ENCODE data around the gene PCSK4. TPM values are rescaled to one million over a fixed set of nuclear protein-coding genes. Genes with fewer than 3 reads are reported as not detected.

Gene PCSK4
- total RNA-seq, 1 experiment from 2014 or later, result 0.34 TPM

DNA sequence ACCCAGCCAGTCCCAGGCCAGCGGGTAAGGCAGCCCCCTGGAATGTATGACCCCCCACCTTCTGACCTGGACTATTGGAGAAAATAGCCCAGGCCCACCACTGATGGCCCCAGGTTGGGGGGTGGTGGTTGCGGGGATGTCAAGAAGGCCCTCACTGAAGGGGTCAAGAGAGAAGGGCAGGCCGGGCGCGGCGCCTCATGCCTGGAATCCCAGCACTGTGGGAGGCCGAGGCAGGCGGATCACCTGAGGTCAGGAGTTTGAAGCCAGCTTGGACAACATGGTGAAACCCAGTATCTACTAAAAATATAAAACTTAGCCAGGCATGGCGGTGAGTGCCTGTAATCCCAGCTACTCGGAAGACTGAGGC is 24.1 kb upstream of the PCSK4 start:
- Histone ChIP-seq H3K36me3 (no peaks in the 10 kb centered on the region), H3K9me3 (replicated peaks) (peaks cover 2% of the 10 kb centered on the region; the same call in 1 of the 2 replicates), H3K27me3 (replicated peaks) (no peaks in the 10 kb centered on the region; the same call in none of the 2 replicates), H3K4me1 (replicated peaks) (peaks cover 17% of the 10 kb centered on the region), H3K4me3 (no peak overlapping the region), H3K27ac (no peak overlapping the region)
- DNase-seq (ENCODE audit: low read depth in 1 of 2, low spot score in 2 of 2), result no peak

DNA sequence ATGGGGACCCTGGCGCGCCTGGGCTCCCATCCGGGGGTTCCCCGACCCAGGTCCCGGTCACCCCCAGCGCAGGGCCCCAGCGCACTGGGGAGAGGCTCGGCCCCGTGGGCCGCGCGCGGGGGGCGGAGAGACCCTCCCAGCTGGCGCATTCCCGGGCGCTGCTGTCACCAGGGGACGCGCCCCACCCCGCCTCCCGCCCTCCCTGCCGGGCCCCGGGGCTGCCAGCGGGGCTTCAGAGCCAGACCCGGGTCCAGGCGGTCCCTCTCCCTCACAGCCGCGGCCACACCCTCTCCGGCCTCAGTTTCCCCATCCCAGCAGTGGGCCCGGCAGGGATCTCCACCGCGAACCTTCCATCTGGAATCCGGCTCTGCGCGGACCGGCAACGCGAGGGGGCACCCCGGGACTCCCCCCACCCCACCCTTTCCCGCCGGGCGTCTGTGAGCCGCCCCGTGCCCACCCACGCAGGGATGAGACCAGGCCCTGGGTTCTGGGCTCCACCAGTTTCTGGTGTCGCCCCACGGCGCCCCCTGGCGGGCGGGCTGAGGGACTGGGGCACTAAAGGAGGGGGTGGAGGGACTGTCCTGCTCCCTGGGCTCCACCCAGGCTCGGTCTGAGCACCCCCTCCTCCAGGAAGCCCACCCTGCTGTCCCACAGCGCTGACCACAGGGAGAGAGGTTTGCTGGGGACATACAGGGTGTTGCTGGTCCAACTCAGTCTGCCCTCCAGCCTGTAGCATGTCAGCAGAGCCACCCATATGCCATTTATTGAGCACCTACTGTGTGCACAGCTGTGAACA is 23.5 kb upstream of the PCSK4 start:
- Histone ChIP-seq H3K9me3 (replicated peaks) (peaks cover 2% of the 10 kb centered on the region; the same call in 1 of the 2 replicates), H3K27ac (peak overlapping the region; percentile 84), H3K4me3 (peak overlapping the region; percentile 64), H3K27me3 (replicated peaks) (no peaks in the 10 kb centered on the region; the same call in none of the 2 replicates), H3K4me1 (replicated peaks) (peaks cover 17% of the 10 kb centered on the region), H3K36me3 (no peaks in the 10 kb centered on the region)
- peak; percentile 48 to 80 for DNase-seq (ENCODE audit: low read depth in 1 of 2, low spot score in 2 of 2)

DNA sequence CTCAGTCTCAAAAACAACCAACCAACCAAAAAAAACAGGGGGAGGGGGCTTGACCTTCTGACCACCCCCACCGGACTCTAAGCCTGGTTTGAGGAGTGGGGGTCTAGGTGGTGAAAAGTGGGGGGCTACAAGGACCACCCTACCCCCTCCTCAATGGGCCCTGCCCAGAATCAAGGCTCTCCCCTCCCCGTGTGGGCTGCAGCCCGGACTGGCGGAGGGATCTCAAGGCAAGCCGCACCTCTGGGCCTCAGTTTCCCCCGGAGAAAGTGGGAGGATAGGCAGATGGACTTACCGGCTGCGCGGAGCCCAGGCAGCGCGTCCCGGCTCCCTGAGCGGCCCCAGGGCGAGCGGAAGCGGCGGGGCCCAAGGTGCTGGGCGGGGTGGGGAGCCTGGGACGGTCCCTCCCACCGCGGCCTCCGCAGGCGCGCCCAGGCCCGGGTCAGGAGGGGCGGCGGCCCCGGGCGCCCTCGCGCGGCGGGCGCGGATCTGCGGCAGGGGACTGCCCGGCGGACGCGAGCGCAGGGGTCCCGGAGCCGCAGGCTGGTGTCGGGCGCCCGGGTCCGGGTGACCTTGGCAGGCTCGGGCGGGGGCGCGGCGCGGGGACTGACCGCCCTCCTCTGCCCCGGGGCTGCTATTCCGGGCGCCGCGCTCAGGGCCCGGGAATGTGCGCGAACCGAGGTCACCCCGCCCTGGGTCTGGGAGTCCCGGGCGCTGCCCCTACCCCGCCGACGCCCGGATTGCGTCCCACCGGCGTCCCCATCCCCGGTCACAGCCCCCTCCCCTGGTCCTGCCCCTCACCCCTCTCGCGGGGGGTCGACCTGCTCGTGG is 22.7 kb upstream of the PCSK4 start, which contains the start of gene ADAMTSL5:
Gene ADAMTSL5, minus strand, starts transcription at position 349 of the 828 bp plus-strand sequence. CDS start 2,076 bp downstream, outside the sequence.
- peak within 1 kb of the TSS; percentile 84 for H3K27ac ChIP-seq
- H3K4me3 ChIP-seq, result peak within 1 kb of the TSS; percentile 64
- H3K36me3 ChIP-seq, result no peaks in the 10 kb centered on the region
- peaks cover 5% of the 10 kb centered on the region; the same call in 1 of the 2 replicates for H3K9me3 ChIP-seq (replicated peaks)
- H3K4me1 ChIP-seq (replicated peaks), result peaks cover 17% of the 10 kb centered on the region
- no peaks in the 10 kb centered on the region; the same call in 1 of the 2 replicates for H3K27me3 ChIP-seq (replicated peaks)
- DNase-seq (ENCODE audit: low read depth in 1 of 2, low spot score in 2 of 2), result peak; percentile 53 to 71

DNA sequence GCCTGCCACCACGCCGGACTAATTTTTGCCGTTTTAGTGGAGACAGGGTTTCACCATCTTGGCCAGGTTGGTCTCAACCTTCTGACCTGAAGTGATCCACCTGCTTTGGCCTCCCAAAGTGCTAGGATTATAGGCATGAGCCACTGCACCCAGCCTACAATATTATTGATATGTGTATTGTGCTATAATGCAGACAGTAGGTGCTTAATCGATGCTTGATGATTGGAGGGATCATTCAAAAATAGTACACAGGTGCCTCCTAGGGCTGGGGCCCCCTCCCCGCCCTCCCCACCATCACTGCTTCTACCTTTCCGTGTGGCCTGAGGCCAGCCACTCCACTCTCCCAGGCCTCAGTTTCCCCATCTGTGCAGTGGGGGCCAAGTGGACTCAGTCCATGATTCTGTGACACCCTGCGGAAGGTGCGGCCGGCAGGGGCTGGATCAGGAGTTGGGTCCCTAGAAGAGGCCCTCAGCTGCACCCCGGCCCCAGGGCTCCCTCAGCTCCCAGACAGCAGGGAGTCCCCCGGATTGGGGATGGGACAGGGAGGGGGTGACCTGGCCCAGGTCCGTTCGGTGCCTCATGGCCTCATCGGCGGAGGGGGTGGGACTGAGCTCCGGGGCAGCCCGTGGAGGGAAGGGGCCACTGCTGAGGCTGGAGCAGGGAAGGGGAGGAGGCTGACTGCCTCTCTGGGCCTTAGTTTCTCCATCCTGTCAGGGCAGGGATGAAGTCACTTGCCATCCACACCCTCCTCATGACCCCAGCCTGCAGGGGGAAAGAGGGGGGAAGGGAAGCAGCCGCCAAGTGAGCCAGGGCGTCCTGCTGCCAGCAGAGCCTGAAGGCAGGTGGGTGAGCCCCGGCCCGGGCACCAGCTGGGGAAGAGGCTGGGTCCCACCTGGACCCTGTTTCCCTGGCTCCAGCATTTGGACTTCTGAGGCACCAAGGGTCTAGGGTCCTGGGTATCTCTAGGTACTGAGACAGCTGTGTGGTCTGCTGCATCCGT is 21.5 kb upstream of the PCSK4 start:
- Histone ChIP-seq H3K9me3 (replicated peaks) (peaks cover 5% of the 10 kb centered on the region; the same call in 1 of the 2 replicates), H3K4me3 (no peak overlapping the region), H3K27me3 (replicated peaks) (no peaks in the 10 kb centered on the region; the same call in 1 of the 2 replicates), H3K4me1 (replicated peaks) (peaks cover 17% of the 10 kb centered on the region), H3K27ac (no peak overlapping the region), H3K36me3 (no peaks in the 10 kb centered on the region)
- no peak for DNase-seq (ENCODE audit: low read depth in 1 of 2, low spot score in 2 of 2)

DNA sequence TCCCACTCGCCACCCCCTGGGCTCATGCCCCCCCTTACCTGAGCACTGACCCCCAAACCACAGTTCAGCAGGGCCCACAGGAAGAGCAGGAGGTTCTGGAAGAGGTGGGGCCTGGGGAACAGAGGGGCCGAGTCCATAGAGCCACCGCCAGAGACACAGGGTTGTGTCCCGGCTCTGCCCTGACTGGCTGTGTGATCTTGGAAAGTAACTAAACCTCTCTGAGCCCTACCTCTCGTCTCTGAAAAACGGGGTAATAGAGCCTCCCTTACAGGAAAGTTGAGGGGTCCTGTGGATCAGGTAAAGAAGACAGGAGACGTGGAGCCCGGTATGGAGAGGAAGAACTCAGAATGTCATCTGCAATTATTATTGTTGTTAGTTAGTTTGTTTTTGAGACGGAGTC is 20.7 kb upstream of the PCSK4 start:
- no peak for DNase-seq (ENCODE audit: low read depth in 1 of 2, low spot score in 2 of 2)
- Histone ChIP-seq H3K36me3 (no peaks in the 10 kb centered on the region), H3K27ac (no peak overlapping the region), H3K4me3 (no peak overlapping the region), H3K27me3 (replicated peaks) (no peaks in the 10 kb centered on the region; the same call in 1 of the 2 replicates), H3K9me3 (replicated peaks) (peaks cover 5% of the 10 kb centered on the region; the same call in 1 of the 2 replicates), H3K4me1 (replicated peaks) (peaks cover 17% of the 10 kb centered on the region)

DNA sequence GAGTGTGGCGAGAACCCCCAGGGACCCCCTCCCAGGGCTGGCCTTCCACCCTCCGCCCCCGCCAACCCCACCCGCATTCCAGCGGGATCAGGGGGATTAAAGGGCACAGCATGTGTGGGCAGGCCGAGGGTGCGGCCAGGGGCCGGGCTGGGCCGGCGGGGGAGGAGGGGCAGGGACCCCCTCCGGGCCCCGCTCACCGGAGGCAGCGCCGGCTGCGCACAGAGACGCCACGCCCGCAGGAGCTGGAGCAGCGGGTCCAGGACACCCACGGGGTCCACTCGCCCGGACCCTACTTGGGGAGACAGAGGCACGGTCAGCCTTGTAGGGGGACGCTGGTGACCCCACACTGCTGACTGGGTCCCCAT is 20.3 kb upstream of the PCSK4 start:
- Histone ChIP-seq H3K27ac (no peak overlapping the region), H3K36me3 (no peaks in the 10 kb centered on the region), H3K4me1 (replicated peaks) (peaks cover 17% of the 10 kb centered on the region), H3K4me3 (no peak overlapping the region), H3K27me3 (replicated peaks) (no peaks in the 10 kb centered on the region; the same call in 1 of the 2 replicates), H3K9me3 (replicated peaks) (peaks cover 4% of the 10 kb centered on the region; the same call in 1 of the 2 replicates)
- no peak for DNase-seq (ENCODE audit: low read depth in 1 of 2, low spot score in 2 of 2)

DNA sequence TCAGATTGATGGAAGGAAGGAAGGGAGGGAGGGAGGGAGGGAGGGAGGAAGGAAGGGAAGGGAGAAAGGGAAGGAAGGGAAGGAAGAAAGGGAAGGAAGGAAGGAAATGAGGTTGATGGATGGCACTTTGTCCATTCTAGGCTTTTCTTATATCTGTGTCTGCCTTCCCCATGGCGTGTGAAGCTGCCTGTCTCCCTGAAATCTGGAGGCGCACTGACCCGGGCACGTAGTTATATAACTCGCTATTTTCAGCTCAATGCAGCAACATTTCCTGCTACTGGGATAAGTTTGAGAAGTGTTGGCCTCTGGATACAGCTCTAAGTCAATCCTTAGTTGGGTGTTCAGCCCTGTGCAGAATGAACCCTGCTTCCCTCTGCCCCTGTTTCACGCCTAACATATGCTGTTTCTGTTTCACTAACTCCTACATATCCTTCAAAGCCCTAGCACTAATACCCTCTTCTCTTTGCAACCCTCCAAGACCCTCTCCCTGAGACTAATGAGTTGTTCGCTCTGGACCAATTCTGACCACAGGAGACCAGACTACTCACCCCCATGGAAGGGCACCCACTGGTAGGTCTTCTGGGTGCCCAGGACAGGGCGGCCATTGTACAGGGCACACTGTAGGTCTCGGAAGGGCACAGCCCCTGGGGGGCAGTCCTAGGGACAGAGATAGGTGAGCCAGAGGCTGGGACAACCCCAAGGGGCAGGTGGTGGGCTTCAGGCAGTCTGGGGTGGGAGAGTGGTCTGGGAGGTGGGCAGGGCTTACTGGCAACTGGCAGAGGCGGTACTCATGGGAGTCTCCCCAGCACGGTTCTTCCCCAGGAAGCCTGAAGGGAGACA is 19.7 kb upstream of the PCSK4 start:
- H3K36me3 ChIP-seq, result no peaks in the 10 kb centered on the region
- DNase-seq (ENCODE audit: low read depth in 1 of 2, low spot score in 2 of 2), result no peak
- no peak overlapping the region for H3K4me3 ChIP-seq
- peaks cover 17% of the 10 kb centered on the region for H3K4me1 ChIP-seq (replicated peaks)
- no peak overlapping the region for H3K27ac ChIP-seq
- H3K9me3 ChIP-seq (replicated peaks), result peaks cover 4% of the 10 kb centered on the region; the same call in 1 of the 2 replicates
- peaks cover 3% of the 10 kb centered on the region for H3K27me3 ChIP-seq (replicated peaks)

DNA sequence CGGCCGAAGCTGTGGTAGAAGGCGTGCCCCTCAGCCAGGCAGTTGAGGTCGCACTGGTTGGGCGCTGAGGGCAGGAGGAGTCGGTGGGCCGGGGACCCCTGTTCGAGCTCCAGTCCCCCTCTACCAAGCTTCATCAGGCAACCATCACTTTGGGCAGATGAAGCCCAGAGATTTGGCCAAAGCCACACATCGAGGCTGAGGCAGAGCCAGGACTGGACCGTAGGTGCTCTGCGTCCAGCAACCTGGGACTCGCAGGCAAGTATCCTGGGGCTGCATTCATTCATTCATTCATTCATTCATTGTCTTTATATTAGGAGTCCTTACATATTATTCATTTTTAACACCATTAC is 18.3 kb upstream of the PCSK4 start:
- Histone ChIP-seq H3K36me3 (no peaks in the 10 kb centered on the region), H3K4me1 (replicated peaks) (peaks cover 12% of the 10 kb centered on the region), H3K4me3 (no peak overlapping the region), H3K9me3 (replicated peaks) (peaks cover 4% of the 10 kb centered on the region; the same call in 1 of the 2 replicates), H3K27ac (no peak overlapping the region), H3K27me3 (replicated peaks) (peaks cover 17% of the 10 kb centered on the region)
- no peak for DNase-seq (ENCODE audit: low read depth in 1 of 2, low spot score in 2 of 2)

DNA sequence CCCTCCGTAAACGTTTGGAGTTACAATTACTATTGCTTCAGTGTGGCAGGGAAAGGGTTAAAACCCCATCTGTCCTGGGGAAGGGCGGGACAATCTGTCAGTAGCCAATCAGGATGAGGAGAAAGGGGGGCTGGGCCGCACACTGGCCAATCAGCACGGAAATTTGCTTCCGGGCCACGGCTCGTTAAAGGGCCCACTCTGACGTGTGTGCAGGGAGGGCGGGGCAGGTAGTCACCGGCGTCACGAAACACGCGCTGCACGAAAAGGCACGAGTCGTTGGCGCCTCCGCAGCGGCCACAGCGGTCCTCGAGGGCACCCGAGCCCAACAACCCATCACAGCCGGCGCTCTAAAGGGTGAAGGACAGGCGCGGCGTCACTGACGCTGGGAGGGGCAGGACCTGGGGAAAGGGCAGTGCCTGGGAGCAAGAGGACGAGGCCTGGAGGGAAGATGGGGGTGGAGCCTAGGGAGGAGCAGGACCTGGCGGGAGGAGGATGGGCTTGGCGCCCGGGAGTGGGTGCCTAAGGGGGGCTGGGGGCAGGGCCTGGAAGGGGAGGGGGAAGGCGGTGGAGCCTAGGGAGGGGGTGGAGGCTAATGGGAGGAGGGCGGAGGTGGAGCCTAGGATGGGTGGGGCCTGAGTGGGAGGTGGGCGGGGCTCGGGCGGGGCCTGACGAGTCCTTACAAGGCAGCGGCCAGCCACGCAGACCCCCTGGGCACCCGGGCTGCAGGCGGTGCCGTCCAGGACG is 17.8 kb upstream of the PCSK4 start:
- Histone ChIP-seq H3K4me1 (replicated peaks) (peaks cover 12% of the 10 kb centered on the region), H3K27me3 (replicated peaks) (peaks cover 22% of the 10 kb centered on the region), H3K4me3 (peak overlapping the region; percentile 27), H3K27ac (no peak overlapping the region), H3K9me3 (replicated peaks) (peaks cover 4% of the 10 kb centered on the region; the same call in 1 of the 2 replicates), H3K36me3 (no peaks in the 10 kb centered on the region)
- peak; percentile 94 to 96 for DNase-seq (ENCODE audit: low read depth in 1 of 2, low spot score in 2 of 2)

DNA sequence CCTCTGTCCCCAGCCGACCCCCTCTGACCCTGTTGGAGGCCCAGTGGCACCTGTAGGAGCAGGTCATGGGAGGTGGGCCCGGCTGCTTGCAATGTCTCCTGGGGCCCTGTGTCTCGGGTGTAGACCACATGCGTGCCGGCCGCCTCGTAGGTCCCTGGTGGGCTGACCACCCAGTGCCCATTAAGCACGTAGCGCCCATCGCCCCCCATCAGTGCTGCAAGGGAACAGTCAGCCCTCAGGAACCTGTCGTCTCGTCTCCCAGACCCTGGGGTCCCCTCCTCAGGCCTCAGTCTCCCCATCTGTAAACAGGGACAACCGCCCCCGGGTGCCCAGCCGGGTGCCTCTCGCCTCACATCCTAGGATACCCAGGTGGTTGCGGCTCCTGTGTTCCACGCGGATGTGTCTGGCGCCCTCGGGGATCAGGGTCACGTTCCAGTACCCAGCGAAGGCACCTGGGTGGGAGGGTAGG is 17.1 kb upstream of the PCSK4 start:
- DNase-seq (ENCODE audit: low read depth in 1 of 2, low spot score in 2 of 2), result no peak
- no peak overlapping the region for H3K4me3 ChIP-seq
- H3K4me1 ChIP-seq (replicated peaks), result peaks cover 7% of the 10 kb centered on the region; the same call in 1 of the 2 replicates
- peaks cover 29% of the 10 kb centered on the region for H3K27me3 ChIP-seq (replicated peaks)
- H3K9me3 ChIP-seq (replicated peaks), result peaks cover 4% of the 10 kb centered on the region; the same call in 1 of the 2 replicates
- no peaks in the 10 kb centered on the region for H3K36me3 ChIP-seq
- H3K27ac ChIP-seq, result no peak overlapping the region

DNA sequence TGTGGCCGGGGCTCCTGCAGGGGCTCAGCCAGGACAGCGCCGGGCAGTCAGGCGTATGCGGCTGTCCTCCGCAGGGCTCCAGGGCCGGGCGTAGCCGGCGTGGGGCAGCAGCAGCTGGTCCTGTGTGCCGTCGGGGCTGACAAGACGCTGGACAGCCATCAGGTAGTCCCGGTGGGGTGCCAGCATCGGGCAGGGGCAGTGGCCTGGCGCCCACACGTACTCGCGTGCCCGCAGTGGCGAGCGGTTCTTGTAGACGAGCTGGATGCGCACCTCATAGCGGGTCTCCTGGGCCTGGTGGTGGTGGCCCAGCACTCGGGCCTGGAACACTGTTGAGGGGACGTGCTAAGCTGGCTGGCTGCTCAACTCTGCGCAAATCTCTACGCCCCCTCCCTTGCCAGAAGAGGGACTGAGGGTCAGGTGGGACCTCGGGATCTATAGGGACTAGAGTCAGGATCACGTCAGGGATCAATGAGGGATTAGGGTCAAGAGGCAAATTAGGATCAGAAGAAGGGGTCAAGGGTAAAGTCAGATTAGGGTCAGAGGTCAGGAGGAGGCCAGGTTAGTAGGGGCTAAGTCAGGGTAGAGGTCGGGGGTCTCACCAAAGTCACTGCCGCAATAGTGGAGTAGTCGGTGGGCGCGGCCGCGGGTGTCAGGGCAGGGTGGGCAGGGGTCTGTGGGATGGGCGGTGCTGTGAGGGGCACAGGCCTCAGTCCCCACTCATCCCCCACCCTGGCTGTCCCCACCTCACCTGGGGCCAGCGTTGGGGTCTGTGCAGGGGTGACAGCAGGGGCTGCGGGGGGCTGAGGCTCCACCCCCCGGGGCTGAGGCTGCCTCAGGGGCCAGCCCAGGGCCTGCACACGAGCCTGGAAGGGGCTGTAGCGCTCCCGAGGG is 16.1 kb upstream of the PCSK4 start:
- Histone ChIP-seq H3K9me3 (replicated peaks) (peaks cover 4% of the 10 kb centered on the region; the same call in 1 of the 2 replicates), H3K4me3 (no peak overlapping the region), H3K4me1 (replicated peaks) (peaks cover 7% of the 10 kb centered on the region; the same call in 1 of the 2 replicates), H3K27me3 (replicated peaks) (peaks cover 39% of the 10 kb centered on the region), H3K36me3 (no peaks in the 10 kb centered on the region), H3K27ac (no peak overlapping the region)
- DNase-seq (ENCODE audit: low read depth in 1 of 2, low spot score in 2 of 2), result no peak

All from SJSA1 (cell line).